ENCODE data around the gene CAMKK1.

DNA sequence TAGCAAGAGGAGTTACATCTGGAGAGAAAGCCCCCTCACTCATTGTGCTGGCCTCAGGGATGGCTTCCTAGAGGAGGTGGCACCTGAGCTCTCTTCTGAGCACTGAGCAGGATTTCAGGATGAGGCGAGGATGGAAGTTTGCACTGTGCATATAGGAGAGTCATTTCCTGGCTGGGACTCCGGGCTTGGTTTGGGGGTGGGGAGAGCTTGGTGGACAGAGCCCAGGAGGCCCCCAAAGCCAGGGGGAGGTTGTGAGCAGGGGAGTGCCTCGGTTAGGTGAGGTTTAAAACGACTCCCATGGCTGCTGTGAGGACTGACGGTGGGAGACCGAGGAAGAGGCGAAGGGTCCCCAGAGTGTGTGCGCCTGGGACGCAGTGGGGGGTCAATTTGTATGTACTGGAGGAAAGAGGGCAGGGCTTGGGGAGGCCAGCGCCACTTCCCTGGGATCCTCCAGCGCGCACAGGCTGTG lies 1.2 kb downstream of the CAMKK1 start:
- TF ChIP-seq, protein P1, sequence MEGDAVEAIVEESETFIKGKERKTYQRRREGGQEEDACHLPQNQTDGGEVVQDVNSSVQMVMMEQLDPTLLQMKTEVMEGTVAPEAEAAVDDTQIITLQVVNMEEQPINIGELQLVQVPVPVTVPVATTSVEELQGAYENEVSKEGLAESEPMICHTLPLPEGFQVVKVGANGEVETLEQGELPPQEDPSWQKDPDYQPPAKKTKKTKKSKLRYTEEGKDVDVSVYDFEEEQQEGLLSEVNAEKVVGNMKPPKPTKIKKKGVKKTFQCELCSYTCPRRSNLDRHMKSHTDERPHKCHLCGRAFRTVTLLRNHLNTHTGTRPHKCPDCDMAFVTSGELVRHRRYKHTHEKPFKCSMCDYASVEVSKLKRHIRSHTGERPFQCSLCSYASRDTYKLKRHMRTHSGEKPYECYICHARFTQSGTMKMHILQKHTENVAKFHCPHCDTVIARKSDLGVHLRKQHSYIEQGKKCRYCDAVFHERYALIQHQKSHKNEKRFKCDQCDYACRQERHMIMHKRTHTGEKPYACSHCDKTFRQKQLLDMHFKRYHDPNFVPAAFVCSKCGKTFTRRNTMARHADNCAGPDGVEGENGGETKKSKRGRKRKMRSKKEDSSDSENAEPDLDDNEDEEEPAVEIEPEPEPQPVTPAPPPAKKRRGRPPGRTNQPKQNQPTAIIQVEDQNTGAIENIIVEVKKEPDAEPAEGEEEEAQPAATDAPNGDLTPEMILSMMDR (conservative IDR thresholded peaks at IDR 0.05; ENCODE audit: low read depth, low read length): no peak
- no peak for TF ChIP-seq EZH2phosphoT487 (IDR thresholded peaks at IDR 0.05; ENCODE audit: borderline replicate concordance, low read length)

Measured in PC-3 (cell line).